Loucy (cell line): ENCODE measurements around the gene PCBP3.

ENCODE experiments used
- CTCF ChIP-seq: fragments of 200-600 bp; sonication (generic); conservative IDR thresholded peaks from 2 replicates; pipeline ENCODE4 v1.5.1; 2014; ENCODE audit warnings: mild to moderate bottlenecking, antibody characterized with exemption, low read length
- EZH2phosphoT487 ChIP-seq: fragments of 200-600 bp; IDR thresholded peaks from 2 replicates; pipeline ENCODE4 v1.6.1; 2018; ENCODE audit warnings: antibody characterized with exemption, mild to moderate bottlenecking, moderate library complexity, borderline replicate concordance

GRCh38 chr21:45941338-45941710, 297.8 kb downstream of the PCBP3 start:
- TF ChIP-seq CTCF: no peak
- no peak for TF ChIP-seq EZH2phosphoT487
